Activated naive CD4-positive, alpha-beta T cell treated with anti-CD3 and anti-CD28 coated beads for 36 hours (primary cell): ENCODE measurements around the gene EMC8. TPM values are rescaled to one million over a fixed set of nuclear protein-coding genes. Genes with fewer than 3 reads are reported as not detected.
"Not testable (repeated sequence)": the region's sequence is repeated elsewhere in the genome, so short reads cannot be mapped to it uniquely, and the experiment has no call there.

ENCODE experiments used
- CTCF ChIA-PET: fragments of 350-600 bp; sonication (Branson Sonifier 250); formaldehyde crosslinking; loops from one replicate; lab custom pipeline; 2021; ENCODE audit warnings: antibody characterized with exemption; lab: Charles Lee
- DNase-seq: peaks from one replicate; pipeline ENCODE4 v3.0.0-alpha.2; 2020
- H3K27ac Mint-ChIP-seq: one replicate; pipeline ENCODE4 v1.8.0; 2021; ENCODE audit warnings: mild to moderate bottlenecking, mixed read lengths
- H3K27me3 Mint-ChIP-seq: one replicate; pipeline ENCODE4 v1.8.0; 2021; ENCODE audit warnings: low read depth, mixed read lengths
- H3K36me3 Mint-ChIP-seq: one replicate; pipeline ENCODE4 v1.8.0; 2021; ENCODE audit warnings: low read depth, mixed read lengths
- H3K4me1 Mint-ChIP-seq: one replicate; pipeline ENCODE4 v1.8.0; 2021; ENCODE audit warnings: low read depth, mixed read lengths
- H3K4me3 Mint-ChIP-seq: one replicate; pipeline ENCODE4 v1.8.0; 2021; ENCODE audit warnings: mild to moderate bottlenecking, moderate library complexity, mixed read lengths
- H3K9me3 Mint-ChIP-seq: one replicate; pipeline ENCODE4 v1.8.0; 2021; ENCODE audit warnings: mixed read lengths
- intact Hi-C: fragments of 100-400 bp; cut with micrococcal nuclease; formaldehyde crosslinking; loops from one replicate; pipeline ENCODE4 v1.15.1; 2023
- total RNA-seq, 2 experiments: library from RNA; stranded (reverse); gene quantifications; one replicate each; pipeline ENCODE4 v1.2.3, GENCODE V29; 2021

EMC8 gene
- total RNA-seq, 2 experiments from 2014 or later, result 28.5 to 31.6 TPM

DNA sequence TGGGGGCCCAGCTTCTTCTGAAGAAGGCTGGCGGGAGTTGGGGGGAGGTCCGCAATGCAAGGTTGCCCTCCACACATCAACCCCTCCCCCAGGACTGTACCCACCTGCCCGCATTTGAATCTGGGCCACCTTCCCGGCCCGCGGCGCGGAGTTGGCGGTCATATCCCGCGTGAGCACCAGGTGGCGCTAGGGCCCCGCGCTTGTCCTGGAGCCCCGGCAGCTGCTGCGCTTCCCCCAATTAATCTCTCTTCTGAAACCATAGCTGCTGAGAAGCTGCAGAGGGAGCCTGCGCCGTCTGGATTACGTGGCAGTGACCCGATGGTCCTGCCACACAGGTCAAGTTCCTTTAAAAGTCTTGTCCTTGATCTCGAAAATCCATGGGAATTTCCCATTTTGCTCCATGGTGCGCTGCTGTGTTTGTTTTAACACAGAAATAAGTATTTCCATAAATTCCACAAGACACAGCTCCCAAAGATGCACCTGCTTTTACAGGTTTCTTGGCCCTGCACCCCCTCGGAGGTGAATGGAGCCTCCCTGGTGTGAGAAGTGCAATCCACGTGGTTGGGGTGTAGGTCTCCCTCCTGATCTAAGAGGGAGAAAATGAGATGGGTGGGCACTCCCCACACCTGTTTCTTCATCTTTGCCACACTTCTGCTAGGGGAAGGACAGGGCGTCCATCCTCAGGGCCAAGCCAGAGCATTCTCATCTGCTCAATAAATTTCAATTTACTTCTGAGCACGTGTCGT is 22.2 kb upstream of the EMC8 start:
- Mint-ChIP-seq H3K27ac (no peak overlapping the region), H3K4me3 (no peak overlapping the region), H3K36me3 (no peaks in the 10 kb centered on the region), H3K27me3 (no peaks in the 10 kb centered on the region), H3K4me1 (peaks cover 11% of the 10 kb centered on the region), H3K9me3 (no peaks in the 10 kb centered on the region)
- peak; percentile 89 for DNase-seq
- intact Hi-C loops, result loop anchor here (1.0 to 2.0 kb wide), 4 partner anchors 73 to 699 kb away; no protein-coding TSS in a partner anchor
- CTCF ChIA-PET, result interaction anchor here (0.6 to 5.3 kb wide), 62 partner anchors 8 to 698 kb away, joined by 3 to 163 read pairs (median 4); partner anchors contain the start of gene IRF8

DNA sequence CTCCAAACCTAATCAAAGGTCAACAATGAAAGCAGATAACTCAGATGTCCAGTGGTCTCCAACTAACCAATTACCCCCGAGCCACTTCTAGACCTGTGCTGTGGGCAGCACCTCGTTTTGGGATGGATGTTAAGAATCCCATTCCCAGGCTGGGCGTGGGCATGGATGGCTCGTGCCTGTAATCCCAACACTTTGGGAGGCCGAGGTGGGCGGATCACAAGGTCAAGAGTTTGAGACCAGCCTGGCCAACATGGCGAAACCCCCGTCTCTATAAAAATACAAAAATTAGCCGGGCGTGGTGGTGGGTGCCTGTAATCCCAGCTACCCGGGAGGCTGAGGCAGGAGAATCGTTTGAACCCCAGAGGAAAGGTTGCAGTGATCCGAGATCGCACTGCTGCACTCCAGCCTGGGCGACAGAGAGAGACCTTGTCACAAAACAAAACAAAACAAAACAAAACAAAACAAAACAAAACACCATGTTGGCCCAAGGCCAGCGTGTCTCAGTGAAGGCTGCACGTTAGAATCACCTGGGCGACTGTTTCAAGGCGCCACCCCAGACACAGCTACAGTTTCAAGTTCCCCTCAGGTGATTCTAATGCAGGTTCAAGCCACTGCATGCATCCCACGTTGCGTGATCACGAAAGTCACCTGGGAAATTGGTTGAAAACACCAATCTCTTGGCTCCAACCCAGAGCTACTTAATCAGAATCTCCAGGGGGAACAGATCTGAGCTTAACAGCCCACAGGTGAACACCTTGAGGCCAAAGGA is 21.4 kb upstream of the EMC8 start:
- no peak overlapping the region for H3K27ac Mint-ChIP-seq
- CTCF ChIA-PET, result interaction anchor here (0.6 to 5.3 kb wide), 56 partner anchors 9 to 699 kb away, joined by 3 to 163 read pairs (median 5); partner anchors contain the start of gene IRF8

GRCh38 chr16:85819771-85820170 is 20.4 kb upstream of the EMC8 start:
- no peaks in the 10 kb centered on the region for H3K27me3 Mint-ChIP-seq
- DNase-seq, result no peak
- no peaks in the 10 kb centered on the region for H3K36me3 Mint-ChIP-seq
- H3K27ac Mint-ChIP-seq, result no peak overlapping the region
- no peaks in the 10 kb centered on the region for H3K9me3 Mint-ChIP-seq
- H3K4me3 Mint-ChIP-seq, result no peak overlapping the region
- intact Hi-C loops, result loop anchor here (2.0 kb wide), 1 partner anchor 701 kb away; no protein-coding TSS in a partner anchor
- CTCF ChIA-PET, result interaction anchor here (0.7 to 5.3 kb wide), 34 partner anchors 9 to 701 kb away, joined by 3 to 163 read pairs (median 6); partner anchors contain the start of gene IRF8
- H3K4me1 Mint-ChIP-seq, result peaks cover 11% of the 10 kb centered on the region

More for the DNA sequence above, 21.4 kb upstream of the EMC8 start:
- H3K27me3 Mint-ChIP-seq, result no peaks in the 10 kb centered on the region
- intact Hi-C loops, result loop anchor here (1.0 to 2.0 kb wide), 4 partner anchors 74 to 700 kb away; no protein-coding TSS in a partner anchor
- H3K9me3 Mint-ChIP-seq, result no peaks in the 10 kb centered on the region
- DNase-seq, result no peak
- H3K4me3 Mint-ChIP-seq, result no peak overlapping the region
- H3K4me1 Mint-ChIP-seq, result peaks cover 11% of the 10 kb centered on the region
- H3K36me3 Mint-ChIP-seq, result no peaks in the 10 kb centered on the region

DNA sequence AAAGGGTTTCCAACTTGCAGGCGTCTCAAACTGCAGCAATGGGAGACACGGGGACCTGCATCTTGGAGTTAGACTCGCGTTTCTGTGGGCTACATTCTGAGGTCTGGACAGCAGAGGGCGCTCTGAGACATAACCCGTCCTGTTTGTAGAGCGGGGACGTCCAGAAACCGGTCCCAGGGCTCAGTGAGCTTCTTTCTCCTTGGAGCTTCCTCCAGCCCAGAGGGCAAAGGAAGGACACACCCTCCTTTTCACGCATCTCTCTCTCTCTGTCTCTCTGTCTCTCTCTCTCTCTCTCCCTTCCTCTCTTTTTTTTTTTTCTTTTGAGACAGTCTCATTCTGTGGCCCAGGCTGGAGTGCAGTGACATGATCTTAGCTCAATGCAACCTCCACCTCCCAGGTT is 19.9 kb upstream of the EMC8 start:
- CTCF ChIA-PET, result interaction anchor here (0.6 to 5.3 kb wide), 36 partner anchors 10 to 723 kb away, joined by 3 to 163 read pairs (median 4); partner anchors contain the start of gene IRF8
- H3K36me3 Mint-ChIP-seq, result no peaks in the 10 kb centered on the region
- peak; percentile 97 for DNase-seq
- H3K4me3 Mint-ChIP-seq, result no peak overlapping the region
- H3K9me3 Mint-ChIP-seq, result no peaks in the 10 kb centered on the region
- intact Hi-C loops, result no loop called here
- H3K4me1 Mint-ChIP-seq, result peaks cover 11% of the 10 kb centered on the region
- no peaks in the 10 kb centered on the region for H3K27me3 Mint-ChIP-seq
- H3K27ac Mint-ChIP-seq, result no peak overlapping the region

DNA sequence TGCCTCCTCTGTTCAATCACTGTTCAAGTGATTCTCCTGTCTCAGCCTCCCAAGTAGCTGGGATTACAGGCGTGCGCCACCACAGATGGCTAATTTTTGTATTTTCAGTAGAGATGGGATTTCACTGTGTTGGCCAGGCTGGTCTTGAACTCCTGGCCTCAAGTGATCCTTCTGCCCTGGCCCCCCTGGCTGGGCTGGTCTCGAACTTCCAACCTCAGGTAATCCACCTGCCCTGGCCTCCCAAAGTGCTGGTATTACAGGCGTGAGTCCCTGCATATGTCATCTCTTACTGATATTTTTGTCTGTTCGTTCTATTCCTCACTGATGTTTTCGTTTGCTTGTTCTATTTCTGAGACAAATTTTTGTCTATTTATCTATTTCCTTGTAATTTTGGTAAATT is 17.9 kb upstream of the EMC8 start:
- H3K9me3 Mint-ChIP-seq, H3K4me3 Mint-ChIP-seq, DNase-seq, H3K36me3 Mint-ChIP-seq, intact Hi-C loops, H3K27me3 Mint-ChIP-seq, H3K27ac Mint-ChIP-seq: not testable (repeated sequence)
- CTCF ChIA-PET, result interaction anchor here (1.5 kb wide), 1 partner anchor 170 kb away, joined by 5 read pairs; no protein-coding TSS in a partner anchor
- peaks cover 11% of the 10 kb centered on the region for H3K4me1 Mint-ChIP-seq

DNA sequence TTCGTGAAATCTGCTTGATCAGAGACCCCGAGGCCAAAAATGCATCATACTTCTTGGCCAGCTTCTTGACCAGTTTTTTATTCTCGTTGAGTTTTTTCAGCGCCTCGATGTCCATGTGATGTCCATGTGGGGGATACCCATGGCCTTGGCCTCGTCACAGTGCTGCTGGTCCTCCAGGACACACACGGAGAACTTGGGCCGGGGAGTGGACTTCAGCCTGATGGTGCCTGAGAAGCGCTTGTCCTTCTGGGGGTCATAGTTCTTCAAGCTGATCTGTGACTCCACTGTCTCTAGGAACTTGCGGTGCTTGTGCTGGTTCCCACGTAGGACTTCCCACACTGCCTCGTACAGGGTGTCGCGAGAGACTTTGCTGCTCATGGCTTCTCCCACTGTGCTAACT is 16.8 kb upstream of the EMC8 start:
- no peaks in the 10 kb centered on the region for H3K36me3 Mint-ChIP-seq
- H3K27me3 Mint-ChIP-seq, result peaks cover 9% of the 10 kb centered on the region
- no peak for DNase-seq
- intact Hi-C loops, result no loop called here
- no peak overlapping the region for H3K27ac Mint-ChIP-seq
- H3K4me3 Mint-ChIP-seq, result no peak overlapping the region
- no peaks in the 10 kb centered on the region for H3K9me3 Mint-ChIP-seq
- CTCF ChIA-PET, result interaction anchor here (0.6 to 1.5 kb wide), 2 partner anchors 80 to 171 kb away, joined by 3 to 5 read pairs; no protein-coding TSS in a partner anchor
- peaks cover 5% of the 10 kb centered on the region for H3K4me1 Mint-ChIP-seq

GRCh38 chr16:85812811-85813700 is 13.7 kb upstream of the EMC8 start:
- intact Hi-C loops, result no loop called here
- H3K27me3 Mint-ChIP-seq, result peaks cover 9% of the 10 kb centered on the region
- H3K4me3 Mint-ChIP-seq, result no peak overlapping the region
- no peak overlapping the region for H3K27ac Mint-ChIP-seq
- H3K9me3 Mint-ChIP-seq, result no peaks in the 10 kb centered on the region
- peaks cover 3% of the 10 kb centered on the region for H3K36me3 Mint-ChIP-seq
- CTCF ChIA-PET, result interaction anchor here (0.6 to 1.3 kb wide), 2 partner anchors 79 to 83 kb away, joined by 3 to 4 read pairs; no protein-coding TSS in a partner anchor
- no peak for DNase-seq
- H3K4me1 Mint-ChIP-seq, result no peaks in the 10 kb centered on the region

DNA sequence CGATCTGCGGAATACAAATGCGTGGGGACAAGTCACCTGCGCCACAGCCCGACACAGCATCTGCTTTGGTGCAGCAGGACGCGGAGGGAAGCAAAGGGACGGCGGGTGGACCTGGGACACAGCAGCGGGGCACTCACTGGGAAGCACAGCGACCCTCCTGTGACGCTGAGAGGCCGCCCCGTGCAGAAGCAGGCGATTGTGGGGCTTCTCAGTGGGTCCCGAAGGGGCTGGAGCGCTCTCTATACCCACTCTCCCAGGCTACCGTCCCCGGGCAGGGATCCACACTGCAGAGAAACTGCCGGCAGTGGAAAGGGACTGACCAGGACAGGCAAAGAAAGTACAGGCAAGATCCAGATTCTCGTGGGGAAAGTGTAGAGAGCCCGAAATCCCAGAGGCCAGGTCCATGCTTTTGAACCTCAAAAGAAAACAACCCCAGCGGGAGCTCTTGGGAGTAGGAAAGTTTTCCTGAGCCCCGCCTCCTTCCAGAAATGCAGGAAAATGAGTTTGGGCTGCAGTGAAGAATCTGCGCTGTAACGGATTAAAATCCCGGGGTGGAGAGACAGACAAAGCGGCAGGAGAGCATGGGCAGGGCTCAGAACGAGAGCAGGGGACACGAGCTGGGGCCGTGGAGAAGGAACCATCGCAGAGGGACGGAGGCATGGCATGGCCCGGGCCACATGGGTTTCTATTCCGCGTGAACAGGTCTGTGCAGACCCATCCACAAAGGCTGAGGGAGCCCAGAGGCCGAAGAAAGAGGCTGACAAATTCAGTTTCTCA is 12.9 kb upstream of the EMC8 start:
- intact Hi-C loops, result no loop called here
- CTCF ChIA-PET, result interaction anchor here (0.6 to 1.6 kb wide), 5 partner anchors 9 to 389 kb away, joined by 3 to 10 read pairs (median 3); no protein-coding TSS in a partner anchor
- H3K4me3 Mint-ChIP-seq, result no peak overlapping the region

DNA sequence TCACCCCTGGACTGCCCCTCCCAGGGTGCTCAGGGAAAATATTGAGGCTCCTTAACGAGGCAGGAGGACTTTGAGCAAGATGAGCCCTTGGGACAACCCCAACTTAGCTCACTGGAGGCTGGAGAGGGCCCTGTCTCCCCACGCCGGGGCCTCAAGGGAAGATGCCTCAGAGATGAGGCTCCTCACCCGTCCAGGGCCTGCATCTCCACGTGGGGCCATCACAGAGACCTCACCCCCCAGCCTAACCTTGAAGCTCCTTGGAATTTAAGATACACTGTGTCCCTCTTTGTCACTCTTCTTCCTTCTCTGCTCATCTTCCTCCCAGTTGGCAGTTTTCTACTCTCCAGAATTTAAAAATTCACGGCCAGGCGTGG is 11.4 kb upstream of the EMC8 start:
- Mint-ChIP-seq H3K36me3 (peaks cover 16% of the 10 kb centered on the region), H3K4me3 (no peak overlapping the region), H3K27me3 (peaks cover 9% of the 10 kb centered on the region), H3K27ac (no peak overlapping the region), H3K9me3 (no peaks in the 10 kb centered on the region), H3K4me1 (no peaks in the 10 kb centered on the region)
- no peak for DNase-seq
- CTCF ChIA-PET, result interaction anchor here (1.6 kb wide), 1 partner anchor 10 kb away, joined by 10 read pairs; no protein-coding TSS in a partner anchor
- intact Hi-C loops, result no loop called here

More for the DNA sequence above, 12.9 kb upstream of the EMC8 start:
- peaks cover 3% of the 10 kb centered on the region for H3K36me3 Mint-ChIP-seq
- no peaks in the 10 kb centered on the region for H3K4me1 Mint-ChIP-seq
- no peak overlapping the region for H3K27ac Mint-ChIP-seq
- peaks cover 9% of the 10 kb centered on the region for H3K27me3 Mint-ChIP-seq
- H3K9me3 Mint-ChIP-seq, result no peaks in the 10 kb centered on the region
- no peak for DNase-seq

GRCh38 chr16:85810097-85810741 is 10.9 kb upstream of the EMC8 start:
- CTCF ChIA-PET, result interaction anchor here (1.6 kb wide), 1 partner anchor 11 kb away, joined by 10 read pairs; no protein-coding TSS in a partner anchor
- H3K27ac Mint-ChIP-seq, result peak overlapping the region; percentile 50
- peaks cover 21% of the 10 kb centered on the region for H3K36me3 Mint-ChIP-seq
- H3K9me3 Mint-ChIP-seq, result no peaks in the 10 kb centered on the region
- H3K27me3 Mint-ChIP-seq, result peaks cover 9% of the 10 kb centered on the region
- peaks cover 3% of the 10 kb centered on the region for H3K4me1 Mint-ChIP-seq
- intact Hi-C loops, result no loop called here
- H3K4me3 Mint-ChIP-seq, result no peak overlapping the region
- no peak for DNase-seq
